ENCODE data around the gene TNRC6A.

The TNRC6A gene

DNA sequence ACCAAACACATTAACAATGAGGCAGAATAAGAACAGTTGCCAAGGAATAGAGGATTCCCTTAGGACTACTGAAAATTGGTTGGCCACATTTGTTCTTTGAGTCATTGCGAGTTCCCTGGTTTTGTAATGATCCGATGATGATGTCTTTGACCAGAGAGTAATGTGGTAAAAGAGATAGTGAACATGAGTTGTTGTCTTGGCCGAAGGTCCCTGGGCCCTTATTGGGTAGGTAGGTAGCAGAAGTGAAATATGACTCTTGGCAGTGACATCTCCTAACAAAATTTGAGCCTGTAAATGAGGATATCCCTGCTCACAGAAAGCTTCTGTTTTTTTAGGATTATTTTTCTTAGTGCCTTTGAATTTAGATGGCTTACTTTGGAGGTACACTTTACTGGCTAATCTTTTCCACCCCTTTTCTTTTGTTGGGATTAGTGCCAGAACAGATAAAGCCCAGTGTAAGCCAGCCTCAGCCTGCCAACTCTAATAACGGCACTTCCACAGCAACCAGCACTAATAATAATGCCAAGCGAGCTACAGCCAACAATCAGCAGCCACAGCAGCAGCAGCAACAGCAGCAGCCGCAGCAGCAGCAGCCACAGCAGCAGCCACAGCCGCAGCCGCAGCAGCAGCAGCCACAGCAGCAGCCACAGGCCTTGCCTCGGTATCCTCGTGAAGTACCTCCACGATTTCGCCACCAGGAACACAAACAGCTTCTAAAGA lies 47.2 kb downstream of the TNRC6A start:
- no peak overlapping the region for H3K4me3 ChIP-seq (ENCODE audit: low read length)
- DNase-seq (ENCODE audit: low read depth): no peak
- TF ChIP-seq, protein P1, sequence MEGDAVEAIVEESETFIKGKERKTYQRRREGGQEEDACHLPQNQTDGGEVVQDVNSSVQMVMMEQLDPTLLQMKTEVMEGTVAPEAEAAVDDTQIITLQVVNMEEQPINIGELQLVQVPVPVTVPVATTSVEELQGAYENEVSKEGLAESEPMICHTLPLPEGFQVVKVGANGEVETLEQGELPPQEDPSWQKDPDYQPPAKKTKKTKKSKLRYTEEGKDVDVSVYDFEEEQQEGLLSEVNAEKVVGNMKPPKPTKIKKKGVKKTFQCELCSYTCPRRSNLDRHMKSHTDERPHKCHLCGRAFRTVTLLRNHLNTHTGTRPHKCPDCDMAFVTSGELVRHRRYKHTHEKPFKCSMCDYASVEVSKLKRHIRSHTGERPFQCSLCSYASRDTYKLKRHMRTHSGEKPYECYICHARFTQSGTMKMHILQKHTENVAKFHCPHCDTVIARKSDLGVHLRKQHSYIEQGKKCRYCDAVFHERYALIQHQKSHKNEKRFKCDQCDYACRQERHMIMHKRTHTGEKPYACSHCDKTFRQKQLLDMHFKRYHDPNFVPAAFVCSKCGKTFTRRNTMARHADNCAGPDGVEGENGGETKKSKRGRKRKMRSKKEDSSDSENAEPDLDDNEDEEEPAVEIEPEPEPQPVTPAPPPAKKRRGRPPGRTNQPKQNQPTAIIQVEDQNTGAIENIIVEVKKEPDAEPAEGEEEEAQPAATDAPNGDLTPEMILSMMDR (conservative IDR thresholded peaks at IDR 0.05; ENCODE audit: low read depth, low read length): no peak

DNA sequence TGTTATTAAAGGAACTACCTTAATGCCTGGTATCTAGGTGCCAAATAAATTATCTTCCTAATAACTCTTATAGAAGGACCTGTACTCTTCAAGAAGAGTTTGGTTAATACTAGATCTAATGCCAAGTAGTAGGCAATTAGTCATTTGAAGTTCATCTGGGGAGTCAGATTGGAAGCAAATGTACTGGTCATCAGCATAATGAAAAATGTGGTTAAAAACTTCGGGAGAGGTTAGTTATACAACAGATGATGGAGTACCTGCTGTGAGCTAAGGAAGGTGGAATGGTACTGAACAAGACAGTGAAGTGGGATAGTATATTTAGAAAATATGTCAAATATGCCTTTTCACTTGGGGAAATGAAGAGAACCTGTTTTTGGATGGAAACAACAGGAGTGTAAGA lies 49.2 kb downstream of the TNRC6A start:
- H3K4me3 ChIP-seq (ENCODE audit: low read length): no peak overlapping the region
- TF ChIP-seq, protein P1 (conservative IDR thresholded peaks at IDR 0.05; ENCODE audit: low read depth, low read length): no peak
- DNase-seq (ENCODE audit: low read depth): no peak

DNA sequence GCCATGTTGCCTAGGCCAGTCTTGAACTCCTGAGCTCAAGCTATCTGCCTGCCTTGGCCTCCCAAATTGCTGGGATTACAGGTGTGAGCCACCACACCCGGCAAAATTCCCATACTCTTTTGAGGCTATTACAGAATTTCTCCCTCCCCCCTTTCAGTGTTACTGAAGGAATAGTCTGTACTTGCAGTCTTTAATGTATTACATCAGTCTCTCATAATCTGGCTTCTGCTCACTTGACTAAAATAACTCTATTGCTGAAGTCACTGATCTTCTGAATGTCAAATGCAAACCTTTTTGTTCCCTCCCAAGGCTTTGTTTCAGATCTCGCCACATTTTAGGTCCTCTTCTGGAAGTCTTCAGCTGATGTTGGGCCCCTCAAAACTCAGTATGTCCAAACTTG lies 51.8 kb downstream of the TNRC6A start:
- H3K4me3 ChIP-seq (ENCODE audit: low read length): no peak overlapping the region
- TF ChIP-seq, protein P1 (conservative IDR thresholded peaks at IDR 0.05; ENCODE audit: low read depth, low read length): no peak
- no peak for DNase-seq (ENCODE audit: low read depth)

DNA sequence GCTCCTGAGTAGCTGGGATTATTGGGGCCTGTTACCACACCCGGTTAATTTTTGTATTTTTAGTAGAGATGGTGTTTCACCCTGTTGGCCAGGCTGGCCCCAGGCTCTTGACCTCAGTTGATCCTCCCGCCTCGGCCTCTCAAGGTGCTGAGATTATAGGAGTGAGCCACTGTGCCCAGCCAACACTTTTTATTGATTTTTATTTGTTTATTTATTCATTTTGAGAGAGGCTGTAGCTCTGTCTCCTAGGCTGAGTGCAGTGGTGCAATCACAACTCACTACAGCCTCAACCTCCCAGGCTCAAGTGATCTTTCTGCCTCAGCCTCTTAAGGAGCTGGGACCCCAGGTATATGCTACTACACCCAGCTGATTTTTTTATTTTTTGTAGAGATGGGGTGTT lies 54.7 kb downstream of the TNRC6A start:
- TF ChIP-seq, protein P1 (conservative IDR thresholded peaks at IDR 0.05; ENCODE audit: low read depth, low read length): no peak

DNA sequence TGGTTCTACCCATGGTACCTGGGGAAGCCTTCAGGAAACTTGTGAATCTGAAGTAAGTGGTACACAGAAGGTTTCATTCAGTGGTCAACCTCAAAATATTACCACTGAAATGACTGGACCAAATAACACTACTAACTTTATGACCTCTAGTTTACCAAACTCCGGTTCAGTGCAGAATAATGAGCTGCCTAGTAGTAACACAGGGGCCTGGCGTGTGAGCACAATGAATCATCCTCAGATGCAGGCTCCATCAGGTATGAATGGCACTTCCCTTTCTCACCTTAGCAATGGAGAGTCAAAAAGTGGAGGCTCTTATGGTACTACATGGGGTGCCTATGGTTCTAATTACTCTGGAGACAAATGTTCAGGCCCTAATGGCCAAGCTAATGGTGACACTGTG lies 60.4 kb downstream of the TNRC6A start:
- DNase-seq (ENCODE audit: low read depth): no peak
- no peak overlapping the region for H3K4me3 ChIP-seq (ENCODE audit: low read length)
- TF ChIP-seq, protein P1 (conservative IDR thresholded peaks at IDR 0.05; ENCODE audit: low read depth, low read length): no peak

More for the DNA sequence above, 54.7 kb downstream of the TNRC6A start:
- no peak for DNase-seq (ENCODE audit: low read depth)
- H3K4me3 ChIP-seq (ENCODE audit: low read length): no peak overlapping the region

DNA sequence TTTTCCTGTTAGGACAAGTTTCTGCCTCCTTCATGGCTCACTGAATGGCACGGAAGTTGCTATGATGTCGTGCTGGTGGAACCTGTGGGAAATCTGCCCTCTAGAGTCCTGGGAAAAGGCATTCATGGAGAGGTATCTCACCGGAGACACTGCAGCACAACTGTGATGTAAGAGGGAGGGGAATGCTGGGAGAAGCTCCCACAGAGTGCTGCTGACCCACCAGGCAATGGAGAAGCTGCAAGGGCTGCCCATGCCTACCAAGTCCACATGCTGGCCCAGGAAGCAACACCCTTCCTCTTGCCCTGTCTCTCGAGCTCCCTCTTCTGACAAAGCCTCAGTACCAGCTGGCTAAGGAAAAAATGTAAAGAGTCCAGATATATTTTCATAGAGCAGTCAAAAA lies 71.1 kb downstream of the TNRC6A start:
- no peak for DNase-seq (ENCODE audit: low read depth)
- no peak overlapping the region for H3K4me3 ChIP-seq (ENCODE audit: low read length)
- TF ChIP-seq, protein P1 (conservative IDR thresholded peaks at IDR 0.05; ENCODE audit: low read depth, low read length): peak; percentile 27

DNA sequence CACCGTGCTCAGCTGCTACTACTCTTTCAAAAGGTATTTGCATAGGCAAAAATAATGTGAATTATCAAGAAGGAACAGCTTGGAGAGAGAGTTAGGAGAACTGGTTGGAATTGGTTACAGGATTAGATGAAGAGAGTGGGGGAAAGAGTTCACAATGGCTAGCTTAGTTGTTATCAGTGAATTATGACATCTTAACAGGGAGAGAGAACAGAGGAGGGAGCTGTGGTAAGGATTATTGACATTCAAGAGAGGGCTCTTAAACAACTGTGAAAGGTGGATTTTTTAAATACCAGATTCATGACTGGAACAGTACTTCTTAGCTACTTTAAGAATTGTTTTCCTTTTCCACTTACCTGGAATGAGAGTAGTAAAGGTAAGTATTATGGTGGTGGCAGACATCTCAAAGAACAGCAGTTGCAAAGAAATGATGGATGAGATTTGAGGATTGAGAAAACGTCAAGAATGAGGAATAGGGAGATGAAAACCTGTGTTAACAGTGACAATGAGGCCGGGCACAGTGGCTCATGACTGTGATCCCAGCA lies 72.4 kb downstream of the TNRC6A start:
- no peak overlapping the region for H3K4me3 ChIP-seq (ENCODE audit: low read length)
- no peak for DNase-seq (ENCODE audit: low read depth)
- TF ChIP-seq, protein P1 (conservative IDR thresholded peaks at IDR 0.05; ENCODE audit: low read depth, low read length): no peak

Measured in retinal pigment epithelial cell (primary cell).